ENCODE data around the gene KCNQ5.

DNA sequence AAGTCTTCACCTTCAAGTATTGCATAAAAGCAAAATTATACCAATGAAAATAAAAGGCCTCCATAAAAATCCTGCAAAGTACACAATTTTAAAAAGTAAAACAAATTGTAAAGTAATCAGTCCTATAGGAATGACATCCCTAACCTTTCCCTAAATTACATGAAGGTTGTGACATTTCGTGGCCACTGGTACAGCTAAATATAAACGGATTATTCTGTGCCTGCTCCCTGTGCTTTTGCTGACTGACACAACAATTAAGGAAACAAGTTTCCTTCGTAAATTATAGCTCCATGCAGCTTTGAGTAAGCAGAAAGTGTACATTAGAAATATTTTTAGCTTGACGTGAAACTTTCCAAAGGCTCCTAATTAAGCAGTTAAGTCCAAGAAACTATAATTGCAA is 222.8 kb downstream of the KCNQ5 start:
- TF ChIP-seq, protein P1, sequence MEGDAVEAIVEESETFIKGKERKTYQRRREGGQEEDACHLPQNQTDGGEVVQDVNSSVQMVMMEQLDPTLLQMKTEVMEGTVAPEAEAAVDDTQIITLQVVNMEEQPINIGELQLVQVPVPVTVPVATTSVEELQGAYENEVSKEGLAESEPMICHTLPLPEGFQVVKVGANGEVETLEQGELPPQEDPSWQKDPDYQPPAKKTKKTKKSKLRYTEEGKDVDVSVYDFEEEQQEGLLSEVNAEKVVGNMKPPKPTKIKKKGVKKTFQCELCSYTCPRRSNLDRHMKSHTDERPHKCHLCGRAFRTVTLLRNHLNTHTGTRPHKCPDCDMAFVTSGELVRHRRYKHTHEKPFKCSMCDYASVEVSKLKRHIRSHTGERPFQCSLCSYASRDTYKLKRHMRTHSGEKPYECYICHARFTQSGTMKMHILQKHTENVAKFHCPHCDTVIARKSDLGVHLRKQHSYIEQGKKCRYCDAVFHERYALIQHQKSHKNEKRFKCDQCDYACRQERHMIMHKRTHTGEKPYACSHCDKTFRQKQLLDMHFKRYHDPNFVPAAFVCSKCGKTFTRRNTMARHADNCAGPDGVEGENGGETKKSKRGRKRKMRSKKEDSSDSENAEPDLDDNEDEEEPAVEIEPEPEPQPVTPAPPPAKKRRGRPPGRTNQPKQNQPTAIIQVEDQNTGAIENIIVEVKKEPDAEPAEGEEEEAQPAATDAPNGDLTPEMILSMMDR (IDR thresholded peaks at IDR 0.05) = no peak
- no peak for TF ChIP-seq EZH2phosphoT487 (IDR thresholded peaks at IDR 0.05)
